Liver (tissue), 9 donors: ENCODE data around the gene LSM3. TPM values are rescaled to one million over a fixed set of nuclear protein-coding genes. Genes with fewer than 3 reads are reported as not detected.

Experiments
- DNase-seq: peaks from one replicate; pipeline ENCODE4 v3.0.0-alpha.2; 2017; ENCODE audit warnings: low spot score
- H3K27ac ChIP-seq, 2 donors: one replicate each; pipeline ENCODE4 v1.7.0; 2013; ENCODE audit warnings: inconsistent platforms in 2 of 2, low read length in 2 of 2, control low read depth in 1 of 2, low read depth in 1 of 2, mild to moderate bottlenecking in 1 of 2
- H3K27me3 ChIP-seq, 4 donors: one replicate each; pipeline versions ENCODE4 v1.6.1 to v1.7.0; 2013; ENCODE audit warnings: low read length in 3 of 4, inconsistent platforms in 1 of 4, mild to moderate bottlenecking in 1 of 4, moderate library complexity in 1 of 4; ENCODE audit not compliant: control insufficient read depth in 4 of 4, insufficient read depth in 4 of 4
- H3K36me3 ChIP-seq, 4 donors: one replicate each; pipeline versions ENCODE4 v1.6.1 to v1.7.0; 2013; ENCODE audit warnings: low read length in 3 of 4, mild to moderate bottlenecking in 3 of 4, low read depth in 1 of 4, moderate library complexity in 1 of 4; ENCODE audit not compliant: control insufficient read depth in 4 of 4, insufficient read depth in 3 of 4
- H3K4me1 ChIP-seq, 4 donors: one replicate each; pipeline versions ENCODE4 v1.6.1 to v1.7.0; 2013; ENCODE audit warnings: low read length in 3 of 4, mild to moderate bottlenecking in 3 of 4, moderate library complexity in 1 of 4; ENCODE audit not compliant: control insufficient read depth in 4 of 4, insufficient read depth in 4 of 4
- H3K4me3 ChIP-seq, 3 donors: one replicate each; pipeline versions ENCODE4 v1.6.1 to v1.7.0; 2013; ENCODE audit warnings: low read length in 3 of 3, control low read depth in 1 of 3, low read depth in 1 of 3, mild to moderate bottlenecking in 1 of 3
- H3K9ac ChIP-seq, 2 donors: one replicate each; pipeline ENCODE4 v1.7.0; 2013; ENCODE audit warnings: low read length in 2 of 2, mild to moderate bottlenecking in 2 of 2, moderate library complexity in 2 of 2, control low read depth in 1 of 2, low read depth in 1 of 2
- H3K9me3 ChIP-seq, 4 donors: one replicate each; pipeline versions ENCODE4 v1.6.1 to v1.7.0; 2013; ENCODE audit warnings: low read length in 3 of 4; ENCODE audit not compliant: control insufficient read depth in 4 of 4
- EGR1 ChIP-seq, 2 donors: IDR thresholded peaks; 2 replicates each; pipeline ENCODE4 v1.6.1; 2016 to 2018; ENCODE audit warnings: antibody characterized with exemption in 2 of 2, low read depth in 2 of 2
- FOXA1 ChIP-seq: IDR thresholded peaks from 2 replicates; pipeline ENCODE4 v1.6.1; 2016; ENCODE audit warnings: antibody characterized with exemption
- FOXA2 ChIP-seq: IDR thresholded peaks from 2 replicates; pipeline ENCODE4 v1.6.1; 2016; ENCODE audit warnings: antibody characterized with exemption
- GABPA ChIP-seq, 2 donors: IDR thresholded peaks in 1 of 2; conservative IDR thresholded peaks in 1 of 2; 2 replicates each; pipeline ENCODE4 v1.6.1; 2016; ENCODE audit warnings: antibody characterized with exemption in 2 of 2, mild to moderate bottlenecking in 1 of 2, moderate library complexity in 1 of 2
- HNF4A ChIP-seq, 2 donors: conservative IDR thresholded peaks; 2 replicates each; pipeline ENCODE4 v1.6.1; 2016; ENCODE audit warnings: antibody characterized with exemption in 2 of 2, mild to moderate bottlenecking in 2 of 2
- HNF4G ChIP-seq: IDR thresholded peaks from 2 replicates; pipeline ENCODE4 v1.6.1; 2016; ENCODE audit warnings: antibody characterized with exemption
- JUND ChIP-seq, 2 donors: IDR thresholded peaks; 2 replicates each; pipeline ENCODE4 v1.6.1; 2016; ENCODE audit warnings: antibody characterized with exemption in 2 of 2
- NR2F2 ChIP-seq: IDR thresholded peaks from 2 replicates; pipeline ENCODE4 v1.6.1; 2016; ENCODE audit warnings: antibody characterized with exemption
- RAD21 ChIP-seq, 2 donors: IDR thresholded peaks; 2 replicates each; pipeline ENCODE4 v1.6.1; 2016; ENCODE audit warnings: antibody characterized with exemption in 2 of 2, mild to moderate bottlenecking in 2 of 2
- RXRA ChIP-seq, 2 donors: IDR thresholded peaks; 2 replicates each; pipeline ENCODE4 v1.6.1; 2017 to 2018; ENCODE audit warnings: antibody characterized with exemption in 2 of 2, mild to moderate bottlenecking in 1 of 2
- SP1 ChIP-seq: IDR thresholded peaks from 2 replicates; pipeline ENCODE4 v1.6.1; 2018; ENCODE audit warnings: antibody characterized with exemption, mild to moderate bottlenecking
- TAF1 ChIP-seq: conservative IDR thresholded peaks from 2 replicates; pipeline ENCODE4 v1.6.1; 2016; ENCODE audit warnings: antibody characterized with exemption, mild to moderate bottlenecking
- YY1 ChIP-seq: IDR thresholded peaks from 2 replicates; pipeline ENCODE4 v1.6.1; 2016; ENCODE audit warnings: antibody characterized with exemption, mild to moderate bottlenecking
- WGBS: extraction: QIAGEN DNeasy Blood & Tissue Kit; methylation state at CpG from one replicate; pipeline ENCODE4 v1.1.7; 2013; 5-methylcytosine and 5-hydroxymethylcytosine counted together
- polyA plus RNA-seq, 2 donors: library from polyadenylated mRNA; stranded (reverse) in 1 of 2; unstranded in 1 of 2; fragments of 200-250 nt in 1 of 2; fragments of >200 nt in 1 of 2; fragmentation: Nextera tagmentation in 1 of 2; extraction: Ambion mirVana in 1 of 2; gene quantifications; one replicate each; pipeline versions ENCODE4 v1.2.1 to v1.2.3, GENCODE V29; 2013 to 2015
- total RNA-seq, 2 donors: library from RNA; depleted of rRNA; stranded (reverse); fragments of >200 nt; gene quantifications; one replicate each; pipeline ENCODE4 v1.2.3, GENCODE V29; 2014
- TF ChIP-seq, protein P1 (sequence below): IDR thresholded peaks from 2 replicates; pipeline ENCODE4 v1.6.1; 2016; ENCODE audit warnings: antibody characterized with exemption
- TF ChIP-seq, protein P2 (sequence below): fragments of 150-350 bp; IDR thresholded peaks from 2 replicates; pipeline ENCODE4 v1.5.1; 2017; ENCODE audit warnings: improper control_type of control experiment, low read depth, low read length; ENCODE audit not compliant: missing input control
- TF ChIP-seq, protein P3 (sequence below): IDR thresholded peaks from 2 replicates; pipeline ENCODE4 v1.6.1; 2016; ENCODE audit warnings: antibody characterized with exemption
- TF ChIP-seq, protein P4 (sequence below): IDR thresholded peaks from 2 replicates; pipeline ENCODE4 v1.6.1; 2016; ENCODE audit warnings: antibody characterized with exemption
- TF ChIP-seq, protein P5 (sequence below): IDR thresholded peaks from 2 replicates; pipeline ENCODE4 v1.6.1; 2016; ENCODE audit warnings: antibody characterized with exemption, mild to moderate bottlenecking
- donor health status: healthy.
- donor health status: healthy.
- donor health status: healthy.
- donor health status: healthy.
- donor health status: healthy.

LSM3 gene
- total and polyA plus RNA-seq, 4 donors = 3.7 to 17.0 (median 5.0) TPM

DNA sequence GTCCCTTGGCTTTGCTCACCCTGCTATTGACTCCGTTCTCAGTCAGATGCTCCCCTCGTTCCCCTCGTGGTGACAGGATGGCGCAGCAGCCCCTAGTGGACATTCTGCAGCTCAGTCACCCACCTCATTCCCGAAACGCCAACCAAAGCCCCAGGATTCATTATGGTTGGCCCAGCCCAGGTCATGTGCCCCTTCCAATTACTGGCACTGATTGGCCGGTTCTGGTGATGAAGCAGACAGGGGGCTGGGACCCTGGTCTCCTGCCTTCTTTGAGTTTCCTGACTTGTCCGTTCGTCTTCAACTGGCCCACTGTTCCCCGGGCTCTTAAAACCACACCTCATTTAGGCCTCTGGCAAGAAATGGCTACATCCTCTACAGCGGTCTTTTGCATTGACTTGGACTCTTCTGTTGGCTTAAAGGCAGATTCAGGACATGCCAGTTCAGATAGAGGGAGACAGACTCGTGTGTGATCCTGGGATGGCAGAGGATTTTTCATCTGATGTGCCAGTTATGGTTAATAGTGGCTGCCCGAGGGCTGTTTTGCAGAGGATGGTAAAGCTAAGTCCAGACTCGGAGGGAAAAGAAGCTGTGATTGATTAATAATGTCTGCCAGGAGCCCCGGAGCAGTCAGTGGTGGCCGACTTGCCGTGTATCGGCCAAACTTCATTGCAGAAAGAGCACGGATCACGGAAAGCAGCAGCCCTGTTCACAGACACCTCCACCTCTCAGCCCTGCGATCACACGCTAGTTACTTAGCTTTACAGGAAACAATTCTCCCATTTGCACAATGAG is 37.8 kb downstream of the LSM3 start:
- Histone ChIP-seq H3K4me1 (no peaks in the 10 kb centered on the region), H3K9me3 (peaks cover 0 to 4% (median 0%) of the 10 kb centered on the region in 4 donors), H3K27me3 (no peaks in the 10 kb centered on the region), H3K4me3 (no peak overlapping the region), H3K27ac (no peak overlapping the region), H3K36me3 (no peaks in the 10 kb centered on the region), H3K9ac (no peak overlapping the region)
- TF ChIP-seq EGR1 (IDR thresholded peaks at IDR 0.05; ENCODE audit: low read depth in 2 of 2) = no peak
- TF ChIP-seq GABPA (IDR thresholded peaks at IDR 0.05 in 1 of 2, conservative IDR thresholded peaks at IDR 0.05 in 1 of 2) = no peak
- TF ChIP-seq RXRA (IDR thresholded peaks at IDR 0.05) = no peak
- TF ChIP-seq SP1 = peak; percentile 8
- TF ChIP-seq, protein P1, sequence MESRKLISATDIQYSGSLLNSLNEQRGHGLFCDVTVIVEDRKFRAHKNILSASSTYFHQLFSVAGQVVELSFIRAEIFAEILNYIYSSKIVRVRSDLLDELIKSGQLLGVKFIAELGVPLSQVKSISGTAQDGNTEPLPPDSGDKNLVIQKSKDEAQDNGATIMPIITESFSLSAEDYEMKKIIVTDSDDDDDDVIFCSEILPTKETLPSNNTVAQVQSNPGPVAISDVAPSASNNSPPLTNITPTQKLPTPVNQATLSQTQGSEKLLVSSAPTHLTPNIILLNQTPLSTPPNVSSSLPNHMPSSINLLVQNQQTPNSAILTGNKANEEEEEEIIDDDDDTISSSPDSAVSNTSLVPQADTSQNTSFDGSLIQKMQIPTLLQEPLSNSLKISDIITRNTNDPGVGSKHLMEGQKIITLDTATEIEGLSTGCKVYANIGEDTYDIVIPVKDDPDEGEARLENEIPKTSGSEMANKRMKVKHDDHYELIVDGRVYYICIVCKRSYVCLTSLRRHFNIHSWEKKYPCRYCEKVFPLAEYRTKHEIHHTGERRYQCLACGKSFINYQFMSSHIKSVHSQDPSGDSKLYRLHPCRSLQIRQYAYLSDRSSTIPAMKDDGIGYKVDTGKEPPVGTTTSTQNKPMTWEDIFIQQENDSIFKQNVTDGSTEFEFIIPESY = no peak
- no peak for TF ChIP-seq HNF4A (conservative IDR thresholded peaks at IDR 0.05)
- TF ChIP-seq TAF1 = peak; percentile 27
- peak in 1 of 2 donors; percentile 46 for TF ChIP-seq RAD21 (IDR thresholded peaks at IDR 0.05)
- no peak for TF ChIP-seq FOXA2
- no peak for TF ChIP-seq HNF4G
- no peak for TF ChIP-seq JUND (IDR thresholded peaks at IDR 0.05)
- TF ChIP-seq, protein P2, sequence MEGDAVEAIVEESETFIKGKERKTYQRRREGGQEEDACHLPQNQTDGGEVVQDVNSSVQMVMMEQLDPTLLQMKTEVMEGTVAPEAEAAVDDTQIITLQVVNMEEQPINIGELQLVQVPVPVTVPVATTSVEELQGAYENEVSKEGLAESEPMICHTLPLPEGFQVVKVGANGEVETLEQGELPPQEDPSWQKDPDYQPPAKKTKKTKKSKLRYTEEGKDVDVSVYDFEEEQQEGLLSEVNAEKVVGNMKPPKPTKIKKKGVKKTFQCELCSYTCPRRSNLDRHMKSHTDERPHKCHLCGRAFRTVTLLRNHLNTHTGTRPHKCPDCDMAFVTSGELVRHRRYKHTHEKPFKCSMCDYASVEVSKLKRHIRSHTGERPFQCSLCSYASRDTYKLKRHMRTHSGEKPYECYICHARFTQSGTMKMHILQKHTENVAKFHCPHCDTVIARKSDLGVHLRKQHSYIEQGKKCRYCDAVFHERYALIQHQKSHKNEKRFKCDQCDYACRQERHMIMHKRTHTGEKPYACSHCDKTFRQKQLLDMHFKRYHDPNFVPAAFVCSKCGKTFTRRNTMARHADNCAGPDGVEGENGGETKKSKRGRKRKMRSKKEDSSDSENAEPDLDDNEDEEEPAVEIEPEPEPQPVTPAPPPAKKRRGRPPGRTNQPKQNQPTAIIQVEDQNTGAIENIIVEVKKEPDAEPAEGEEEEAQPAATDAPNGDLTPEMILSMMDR = peak; percentile 41
- TF ChIP-seq, protein P3, sequence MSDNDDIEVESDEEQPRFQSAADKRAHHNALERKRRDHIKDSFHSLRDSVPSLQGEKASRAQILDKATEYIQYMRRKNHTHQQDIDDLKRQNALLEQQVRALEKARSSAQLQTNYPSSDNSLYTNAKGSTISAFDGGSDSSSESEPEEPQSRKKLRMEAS = no peak
- DNase-seq = peak; percentile 68
- WGBS = 62% methylated on average over 22 of the region's 22 CpGs

DNA sequence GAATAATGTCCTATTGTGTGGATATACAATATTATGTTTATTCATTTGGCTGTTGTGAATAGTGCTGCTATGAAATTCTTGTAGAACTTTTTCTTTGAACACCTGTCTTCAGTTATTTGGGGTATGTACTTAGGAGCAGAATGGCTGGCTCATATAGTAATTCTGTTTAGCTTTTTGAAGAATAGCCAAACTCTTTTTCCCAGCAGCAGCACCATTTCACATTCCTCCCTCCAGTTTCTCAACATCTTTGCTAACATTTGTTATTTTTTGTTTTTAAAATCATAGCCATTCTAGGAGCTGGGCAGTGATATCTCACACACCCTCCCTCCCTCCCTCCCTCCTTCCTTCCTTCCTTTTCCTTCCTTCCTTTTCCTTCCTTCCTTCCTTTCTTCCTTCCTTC is 39.7 kb downstream of the LSM3 start:
- no peak overlapping the region for H3K9ac ChIP-seq
- no peak overlapping the region for H3K27ac ChIP-seq
- H3K9me3 ChIP-seq = peaks cover 0 to 4% (median 0%) of the 10 kb centered on the region in 4 donors
- no peaks in the 10 kb centered on the region for H3K36me3 ChIP-seq
- no peaks in the 10 kb centered on the region for H3K27me3 ChIP-seq
- H3K4me3 ChIP-seq = no peak overlapping the region
- H3K4me1 ChIP-seq = no peaks in the 10 kb centered on the region
- no peak for DNase-seq
- TF ChIP-seq RAD21 (IDR thresholded peaks at IDR 0.05) (no peak), RXRA (IDR thresholded peaks at IDR 0.05) (no peak), YY1 (no peak), FOXA2 (no peak), FOXA1 (no peak), HNF4G (no peak), NR2F2 (no peak), TAF1 (no peak), EGR1 (IDR thresholded peaks at IDR 0.05; ENCODE audit: low read depth in 2 of 2) (no peak), HNF4A (conservative IDR thresholded peaks at IDR 0.05) (no peak), GABPA (IDR thresholded peaks at IDR 0.05 in 1 of 2, conservative IDR thresholded peaks at IDR 0.05 in 1 of 2) (no peak), JUND (IDR thresholded peaks at IDR 0.05) (no peak)
- TF ChIP-seq, protein P4, sequence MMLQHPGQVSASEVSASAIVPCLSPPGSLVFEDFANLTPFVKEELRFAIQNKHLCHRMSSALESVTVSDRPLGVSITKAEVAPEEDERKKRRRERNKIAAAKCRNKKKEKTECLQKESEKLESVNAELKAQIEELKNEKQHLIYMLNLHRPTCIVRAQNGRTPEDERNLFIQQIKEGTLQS = no peak
- TF ChIP-seq, protein P1 = no peak
- TF ChIP-seq, protein P5, sequence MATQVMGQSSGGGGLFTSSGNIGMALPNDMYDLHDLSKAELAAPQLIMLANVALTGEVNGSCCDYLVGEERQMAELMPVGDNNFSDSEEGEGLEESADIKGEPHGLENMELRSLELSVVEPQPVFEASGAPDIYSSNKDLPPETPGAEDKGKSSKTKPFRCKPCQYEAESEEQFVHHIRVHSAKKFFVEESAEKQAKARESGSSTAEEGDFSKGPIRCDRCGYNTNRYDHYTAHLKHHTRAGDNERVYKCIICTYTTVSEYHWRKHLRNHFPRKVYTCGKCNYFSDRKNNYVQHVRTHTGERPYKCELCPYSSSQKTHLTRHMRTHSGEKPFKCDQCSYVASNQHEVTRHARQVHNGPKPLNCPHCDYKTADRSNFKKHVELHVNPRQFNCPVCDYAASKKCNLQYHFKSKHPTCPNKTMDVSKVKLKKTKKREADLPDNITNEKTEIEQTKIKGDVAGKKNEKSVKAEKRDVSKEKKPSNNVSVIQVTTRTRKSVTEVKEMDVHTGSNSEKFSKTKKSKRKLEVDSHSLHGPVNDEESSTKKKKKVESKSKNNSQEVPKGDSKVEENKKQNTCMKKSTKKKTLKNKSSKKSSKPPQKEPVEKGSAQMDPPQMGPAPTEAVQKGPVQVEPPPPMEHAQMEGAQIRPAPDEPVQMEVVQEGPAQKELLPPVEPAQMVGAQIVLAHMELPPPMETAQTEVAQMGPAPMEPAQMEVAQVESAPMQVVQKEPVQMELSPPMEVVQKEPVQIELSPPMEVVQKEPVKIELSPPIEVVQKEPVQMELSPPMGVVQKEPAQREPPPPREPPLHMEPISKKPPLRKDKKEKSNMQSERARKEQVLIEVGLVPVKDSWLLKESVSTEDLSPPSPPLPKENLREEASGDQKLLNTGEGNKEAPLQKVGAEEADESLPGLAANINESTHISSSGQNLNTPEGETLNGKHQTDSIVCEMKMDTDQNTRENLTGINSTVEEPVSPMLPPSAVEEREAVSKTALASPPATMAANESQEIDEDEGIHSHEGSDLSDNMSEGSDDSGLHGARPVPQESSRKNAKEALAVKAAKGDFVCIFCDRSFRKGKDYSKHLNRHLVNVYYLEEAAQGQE = no peak
- TF ChIP-seq, protein P3 = no peak
